OCI-LY3 (cell line): Measurements from ENCODE around the gene DCTN3.

ENCODE experiments used
- H2AFZ ChIP-seq: fragments of 200-600, 300-600 bp; shearing (Covaris generic); 2 replicates; pipeline ENCODE4 v1.6.0; 2014; ENCODE audit warnings: antibody characterized with exemption, low read depth, low read length
- H3K27ac ChIP-seq: fragments of 200-600, 300-600 bp; sonication (generic); 2 replicates; pipeline ENCODE4 v1.5.1; 2014; ENCODE audit warnings: mild to moderate bottlenecking, low read length, moderate library complexity, mixed read lengths
- H3K27me3 ChIP-seq: fragments of 200-600, 300-600 bp; sonication (generic); 2 replicates; pipeline ENCODE4 v1.6.1; 2014; ENCODE audit warnings: low read depth, low read length, mixed read lengths
- H3K36me3 ChIP-seq: fragments of 200-600, 300-600 bp; sonication (generic); replicated peaks from 2 replicates; pipeline ENCODE3; 2014; ENCODE audit warnings: low read depth, low read length, mixed read lengths
- H3K4me1 ChIP-seq: fragments of 300-600, 200-600 bp; sonication (generic); 2 replicates; pipeline ENCODE4 v1.6.1; 2014; ENCODE audit warnings: low read length, mixed read lengths
- H3K4me2 ChIP-seq: fragments of 200-600, 300-600 bp; sonication (generic); 2 replicates; pipeline ENCODE4 v1.6.1; 2014; ENCODE audit warnings: low read length, mixed read lengths
- H3K4me3 ChIP-seq: fragments of 300-600, 200-600 bp; sonication (generic); 2 replicates; pipeline ENCODE4 v1.5.1; 2014; ENCODE audit warnings: antibody characterized with exemption, mild to moderate bottlenecking, low read length, moderate library complexity
- H3K79me2 ChIP-seq: fragments of 300-600, 200-600 bp; shearing (Covaris generic); 2 replicates; pipeline ENCODE4 v1.6.1; 2014; ENCODE audit warnings: mild to moderate bottlenecking, low read length, mixed read lengths
- H3K9ac ChIP-seq: fragments of 300-600, 200-600 bp; shearing (Covaris generic); 2 replicates; pipeline ENCODE4 v1.6.0; 2014; ENCODE audit warnings: mild to moderate bottlenecking, low read length, moderate library complexity
- H3K9me3 ChIP-seq: fragments of 200-600, 300-600 bp; shearing (Covaris generic); 2 replicates; pipeline ENCODE4 v1.6.1; 2014; ENCODE audit warnings: low read length, mixed read lengths; ENCODE audit not compliant: insufficient read depth
- H4K20me1 ChIP-seq: fragments of 200-600, 300-600 bp; sonication (generic); 2 replicates; pipeline ENCODE4 v1.6.1; 2016; ENCODE audit warnings: low read length, mixed read lengths; ENCODE audit not compliant: insufficient read depth
- CTCF ChIP-seq: fragments of 200-600, 300-600 bp; sonication (generic); IDR thresholded peaks from 2 replicates; pipeline ENCODE4 v1.5.1; 2014; ENCODE audit warnings: antibody characterized with exemption, low read length, low read depth
- EZH2phosphoT487 ChIP-seq: fragments of 200-600 bp; shearing (Covaris generic); IDR thresholded peaks from 2 replicates; pipeline ENCODE4 v1.6.1; 2018; ENCODE audit warnings: antibody characterized with exemption, mixed run types, low read depth

The DCTN3 gene

GRCh38 chr9:34638138-34638445 lies 17.8 kb upstream of the DCTN3 start:
- TF ChIP-seq CTCF (no peak), EZH2phosphoT487 (no peak)
- no peaks in the 10 kb centered on the region for H3K9me3 ChIP-seq
- peaks cover 13% of the 10 kb centered on the region for H3K36me3 ChIP-seq
- H3K4me3 ChIP-seq: peak overlapping the region; percentile 82
- H3K4me1 ChIP-seq: peaks cover 12% of the 10 kb centered on the region
- H4K20me1 ChIP-seq: no peaks in the 10 kb centered on the region
- peak overlapping the region; percentile 66 for H2AFZ ChIP-seq
- peak overlapping the region; percentile 83 for H3K9ac ChIP-seq
- H3K79me2 ChIP-seq: peaks cover 28% of the 10 kb centered on the region
- H3K4me2 ChIP-seq: peak overlapping the region; percentile 94
- peak overlapping the region; percentile 12; the same call in 1 of the 2 replicates for H3K27ac ChIP-seq
- H3K27me3 ChIP-seq: no peaks in the 10 kb centered on the region

DNA sequence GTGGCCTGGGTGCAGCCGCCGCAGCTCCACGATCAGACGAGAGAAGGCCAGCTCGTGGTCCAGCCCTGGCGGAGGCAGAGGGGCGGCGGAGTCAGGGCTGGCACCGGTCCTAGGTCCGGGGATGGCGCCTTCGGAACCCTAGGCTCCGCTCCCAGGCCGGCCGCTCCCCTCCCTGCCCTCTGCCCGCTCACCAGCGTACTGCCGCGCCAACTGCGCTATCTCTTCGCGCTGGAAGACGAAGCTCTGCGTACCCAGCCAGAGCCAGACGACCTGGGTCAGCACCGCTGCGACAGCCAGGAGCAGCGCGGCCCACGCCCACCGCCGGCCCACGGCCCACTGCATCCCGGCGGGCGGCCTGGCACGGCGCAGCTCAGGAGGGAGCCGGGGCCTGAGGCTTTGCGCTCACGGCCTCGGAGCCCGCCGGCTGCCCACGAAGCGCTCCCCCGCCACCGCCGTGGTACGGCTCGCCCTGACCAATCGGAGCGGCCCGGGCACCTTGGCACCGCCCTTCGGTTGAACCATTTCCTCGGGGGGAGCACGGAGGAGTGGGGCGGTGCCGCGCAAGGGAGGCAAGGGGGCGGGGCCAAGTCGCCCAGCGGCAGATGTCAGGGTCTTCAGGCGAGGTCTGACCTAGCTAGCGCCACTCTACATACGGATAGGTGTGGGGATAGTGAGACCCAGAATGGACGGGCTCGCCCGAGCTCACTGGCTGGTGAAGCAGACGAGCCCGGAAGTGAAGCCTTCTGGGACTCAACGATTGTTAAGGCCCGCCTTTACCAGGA lies 17.3 kb upstream of the DCTN3 start, which contains the start of gene SIGMAR1:
Gene SIGMAR1 (minus strand): TSS at position 432 of the 782 bp plus-strand sequence. CDS start 90 bp downstream, at position 342.
- Histone ChIP-seq H3K79me2 (peaks cover 28% of the 10 kb centered on the region), H3K9me3 (no peaks in the 10 kb centered on the region), H3K9ac (peak within 1 kb of the TSS; percentile 83), H3K4me2 (peak within 1 kb of the TSS; percentile 94), H2AFZ (peak within 1 kb of the TSS; percentile 66), H3K36me3 (peaks cover 13% of the 10 kb centered on the region), H3K27ac (peak within 1 kb of the TSS; percentile 42), H3K4me3 (peak within 1 kb of the TSS; percentile 82), H4K20me1 (no peaks in the 10 kb centered on the region), H3K4me1 (peaks cover 12% of the 10 kb centered on the region), H3K27me3 (no peaks in the 10 kb centered on the region)
- no peak for TF ChIP-seq EZH2phosphoT487
- no peak for TF ChIP-seq CTCF

DNA sequence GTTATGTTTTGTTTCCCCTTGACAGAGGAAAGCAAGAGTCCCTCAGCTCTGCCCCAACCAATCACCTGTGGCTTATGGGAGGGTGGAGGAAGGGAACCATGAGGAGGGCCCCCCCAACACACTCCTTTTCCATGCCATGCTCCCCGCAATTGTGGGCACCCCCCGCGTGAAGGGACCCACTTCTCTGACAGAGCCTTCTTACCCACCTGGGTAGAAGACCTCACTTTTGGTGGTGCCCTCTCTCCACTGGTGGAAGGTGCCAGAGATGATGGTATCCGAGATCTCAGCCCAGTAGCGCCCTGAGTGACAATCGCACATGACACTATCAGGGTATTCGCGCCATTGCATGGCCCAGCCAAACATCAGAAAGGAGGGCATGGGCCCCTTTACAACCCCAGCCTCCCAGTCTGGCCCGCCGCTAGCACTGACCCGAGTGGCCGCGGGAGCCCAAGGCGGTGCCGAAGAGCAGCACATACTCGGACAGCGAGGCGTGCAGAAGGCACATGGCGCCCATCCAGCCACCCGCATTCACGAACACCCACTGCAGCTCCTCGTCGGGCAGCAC lies 16.6 kb upstream of the DCTN3 start:
- no peaks in the 10 kb centered on the region for H3K27me3 ChIP-seq
- peak overlapping the region; percentile 83 for H3K9ac ChIP-seq
- peaks cover 28% of the 10 kb centered on the region for H3K79me2 ChIP-seq
- no peaks in the 10 kb centered on the region for H3K9me3 ChIP-seq
- H3K36me3 ChIP-seq: peaks cover 13% of the 10 kb centered on the region
- H2AFZ ChIP-seq: no peak overlapping the region
- H4K20me1 ChIP-seq: no peaks in the 10 kb centered on the region
- peaks cover 12% of the 10 kb centered on the region for H3K4me1 ChIP-seq
- TF ChIP-seq CTCF: no peak
- no peak for TF ChIP-seq EZH2phosphoT487
- H3K27ac ChIP-seq: peak overlapping the region; percentile 42
- peak overlapping the region; percentile 82 for H3K4me3 ChIP-seq
- H3K4me2 ChIP-seq: peak overlapping the region; percentile 94

GRCh38 chr9:34635556-34635955 lies 15.3 kb upstream of the DCTN3 start:
- no peak overlapping the region for H3K9ac ChIP-seq
- no peak overlapping the region for H3K27ac ChIP-seq
- H3K9me3 ChIP-seq: no peaks in the 10 kb centered on the region
- no peaks in the 10 kb centered on the region for H3K27me3 ChIP-seq
- H3K4me1 ChIP-seq: peaks cover 12% of the 10 kb centered on the region
- H3K4me3 ChIP-seq: no peak overlapping the region
- H4K20me1 ChIP-seq: no peaks in the 10 kb centered on the region
- H2AFZ ChIP-seq: no peak overlapping the region
- H3K36me3 ChIP-seq: peaks cover 13% of the 10 kb centered on the region
- no peak for TF ChIP-seq CTCF
- TF ChIP-seq EZH2phosphoT487: no peak
- peak overlapping the region; percentile 31 for H3K4me2 ChIP-seq
- peaks cover 28% of the 10 kb centered on the region for H3K79me2 ChIP-seq
